ENCODE data around the gene AP3D1. TPM values are rescaled to one million over a fixed set of nuclear protein-coding genes. Genes with fewer than 3 reads are reported as not detected.

Gene AP3D1
- polyA plus RNA-seq, 2 donors: 50.8 to 64.5 TPM

DNA sequence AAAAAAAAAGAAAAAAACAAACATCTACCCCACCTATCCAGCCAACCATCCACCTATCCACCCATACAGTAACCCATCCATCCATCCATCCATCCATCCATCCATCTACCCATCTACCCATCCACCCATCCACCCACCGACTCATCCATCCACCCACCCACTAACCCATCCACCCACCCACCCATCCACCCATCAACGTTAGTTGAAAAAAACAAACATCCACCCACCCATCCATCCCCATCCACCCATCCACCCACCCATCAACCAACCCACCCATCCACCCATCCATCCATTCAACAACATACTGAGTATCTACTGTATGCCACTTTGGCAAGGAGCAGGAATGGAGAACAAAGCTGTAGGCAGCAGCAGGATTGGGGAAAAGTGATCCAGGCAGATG, 6.1 kb upstream of the AP3D1 start:
- 62 to 68% methylated on average over 2 of the region's 2 CpGs for WGBS, 2 donors
- H3K4me1 ChIP-seq (ENCODE audit: control insufficient read depth in 2 of 2, insufficient read depth in 2 of 2, low read length in 1 of 2): no peaks in the 10 kb centered on the region
- H3K9me3 ChIP-seq (ENCODE audit: control insufficient read depth in 2 of 2, insufficient read depth in 1 of 2, low read depth in 1 of 2, low read length in 1 of 2): no peaks in the 10 kb centered on the region
- H3K4me3 ChIP-seq (ENCODE audit: low read depth in 1 of 2, low read length in 2 of 2): no peak overlapping the region
- H3K36me3 ChIP-seq (ENCODE audit: control insufficient read depth in 2 of 2, insufficient read depth in 2 of 2, low read length in 1 of 2): no peaks in the 10 kb centered on the region
- no peak overlapping the region for H3K27ac ChIP-seq (ENCODE audit: low read depth in 2 of 2, low read length in 1 of 2)
- no peaks in the 10 kb centered on the region for H3K27me3 ChIP-seq (ENCODE audit: control insufficient read depth in 1 of 2, insufficient read depth in 2 of 2, low read length in 2 of 2)

DNA sequence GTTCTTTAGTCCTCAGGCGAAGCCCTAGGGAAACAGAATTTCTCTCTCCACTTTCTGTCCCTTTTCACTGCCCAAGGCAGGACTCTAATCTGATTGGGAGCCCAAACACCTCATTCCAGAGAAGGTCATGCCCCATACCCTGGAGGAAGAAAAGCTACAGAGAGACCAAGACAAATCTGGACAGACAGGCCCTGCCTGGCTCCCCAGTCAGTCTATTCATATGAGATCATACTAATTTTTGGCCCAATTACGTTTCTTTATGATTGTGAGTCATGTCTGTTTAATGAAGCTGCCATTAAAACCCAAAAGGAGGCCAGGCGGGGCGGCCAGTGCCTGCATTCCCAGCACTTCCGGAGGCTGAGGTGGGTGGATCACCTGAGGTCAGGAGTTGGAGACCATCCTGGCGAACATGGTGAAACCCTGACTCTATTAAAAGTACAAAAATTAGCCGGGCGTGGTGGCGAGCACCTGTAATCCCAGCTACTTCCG, 3.3 kb upstream of the AP3D1 start:
- Histone ChIP-seq H3K27ac (ENCODE audit: low read depth in 2 of 2, low read length in 1 of 2) (peak overlapping the region; percentile 77 to 87), H3K9me3 (ENCODE audit: control insufficient read depth in 2 of 2, insufficient read depth in 1 of 2, low read depth in 1 of 2, low read length in 1 of 2) (no peaks in the 10 kb centered on the region), H3K27me3 (ENCODE audit: control insufficient read depth in 1 of 2, insufficient read depth in 2 of 2, low read length in 2 of 2) (no peaks in the 10 kb centered on the region), H3K4me3 (ENCODE audit: low read depth in 1 of 2, low read length in 2 of 2) (no peak overlapping the region), H3K4me1 (ENCODE audit: control insufficient read depth in 2 of 2, insufficient read depth in 2 of 2, low read length in 1 of 2) (peaks cover 0 to 7% of the 10 kb centered on the region in 2 donors), H3K36me3 (ENCODE audit: control insufficient read depth in 2 of 2, insufficient read depth in 2 of 2, low read length in 1 of 2) (no peaks in the 10 kb centered on the region)
- WGBS, 2 donors: 54 to 64% methylated on average over 10 of the region's 10 CpGs

DNA sequence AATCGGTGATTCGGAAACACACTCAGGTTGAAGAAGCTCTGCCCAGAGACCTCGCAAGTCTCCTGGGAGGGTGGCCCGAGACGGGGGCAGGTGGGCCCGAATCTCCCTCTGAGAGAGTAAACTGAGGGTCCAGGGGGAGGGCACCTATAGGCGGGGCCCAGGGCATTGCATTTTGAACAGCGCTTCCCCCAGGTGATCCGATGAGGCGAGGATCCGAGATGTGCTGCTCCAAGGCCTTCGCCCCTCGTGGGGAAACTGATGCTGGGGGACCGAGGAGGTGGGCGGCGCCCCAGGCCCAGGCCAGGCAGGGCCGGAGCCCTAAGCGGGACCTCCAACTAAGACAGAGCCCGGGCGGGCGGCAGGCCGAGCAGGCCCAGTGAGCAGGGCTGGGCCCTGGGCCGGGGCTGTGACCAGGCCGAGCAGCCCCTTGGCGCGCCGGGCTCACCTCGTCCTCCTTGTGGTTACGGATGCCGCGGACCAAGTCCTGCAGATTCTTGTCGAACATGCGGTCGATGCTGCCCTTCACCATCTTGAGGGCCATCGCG, 500 bp downstream of the AP3D1 start:
- Histone ChIP-seq H3K9me3 (ENCODE audit: control insufficient read depth in 2 of 2, insufficient read depth in 1 of 2, low read depth in 1 of 2, low read length in 1 of 2) (no peaks in the 10 kb centered on the region), H3K27me3 (ENCODE audit: control insufficient read depth in 1 of 2, insufficient read depth in 2 of 2, low read length in 2 of 2) (no peaks in the 10 kb centered on the region), H3K27ac (ENCODE audit: low read depth in 2 of 2, low read length in 1 of 2) (peak overlapping the region; percentile 85 to 91), H3K4me3 (ENCODE audit: low read depth in 1 of 2, low read length in 2 of 2) (peak overlapping the region; percentile 88 to 90), H3K4me1 (ENCODE audit: control insufficient read depth in 2 of 2, insufficient read depth in 2 of 2, low read length in 1 of 2) (peaks cover 0 to 9% of the 10 kb centered on the region in 2 donors), H3K36me3 (ENCODE audit: control insufficient read depth in 2 of 2, insufficient read depth in 2 of 2, low read length in 1 of 2) (no peaks in the 10 kb centered on the region)
- 1% methylated on average over 33 to 36 of the region's 36 CpGs for WGBS, 2 donors

DNA sequence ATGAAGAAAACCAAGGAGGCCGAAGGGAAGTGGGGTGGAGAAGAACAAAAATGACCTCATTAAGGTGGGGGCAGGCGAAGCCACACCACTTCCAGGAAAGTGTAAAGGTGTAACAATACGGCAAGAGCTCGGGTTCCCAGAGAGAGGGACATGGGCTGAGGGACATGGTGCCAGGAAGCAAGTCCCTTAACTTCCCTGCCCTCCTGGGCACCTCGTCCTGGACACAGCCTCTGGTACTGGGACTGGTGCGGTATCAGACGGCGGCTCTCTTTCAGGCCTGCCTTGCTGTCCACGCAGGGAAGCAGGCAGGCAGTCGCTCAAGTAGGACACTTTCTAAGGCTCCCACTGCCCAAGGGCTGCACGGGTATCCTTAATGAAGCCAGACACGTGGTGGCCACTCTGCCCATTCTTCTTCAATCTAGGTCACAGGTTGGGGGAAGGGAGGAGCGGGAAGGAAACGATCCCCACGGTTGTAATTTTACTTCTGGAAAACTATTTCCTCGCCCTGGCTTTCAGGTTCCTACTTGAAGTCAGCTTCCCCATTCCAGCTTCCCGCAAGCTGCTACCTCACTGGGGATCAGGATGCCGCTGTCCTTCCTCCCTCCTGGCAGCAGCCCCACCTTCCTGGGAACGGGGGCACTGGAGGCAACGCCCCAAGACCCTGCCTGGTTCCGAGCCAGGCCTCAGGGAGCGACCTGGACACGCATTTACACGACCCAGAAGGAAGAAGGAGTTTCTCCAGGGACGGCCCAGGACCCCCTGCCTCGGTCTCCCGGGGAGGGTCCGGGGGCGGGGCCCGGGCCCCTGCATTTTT, 1.2 kb downstream of the AP3D1 start:
- Histone ChIP-seq H3K9me3 (ENCODE audit: control insufficient read depth in 2 of 2, insufficient read depth in 1 of 2, low read depth in 1 of 2, low read length in 1 of 2) (no peaks in the 10 kb centered on the region), H3K27me3 (ENCODE audit: control insufficient read depth in 1 of 2, insufficient read depth in 2 of 2, low read length in 2 of 2) (no peaks in the 10 kb centered on the region), H3K36me3 (ENCODE audit: control insufficient read depth in 2 of 2, insufficient read depth in 2 of 2, low read length in 1 of 2) (peaks cover 0 to 4% of the 10 kb centered on the region in 2 donors), H3K27ac (ENCODE audit: low read depth in 2 of 2, low read length in 1 of 2) (peak overlapping the region; percentile 85 to 91), H3K4me1 (ENCODE audit: control insufficient read depth in 2 of 2, insufficient read depth in 2 of 2, low read length in 1 of 2) (peaks cover 0 to 9% of the 10 kb centered on the region in 2 donors), H3K4me3 (ENCODE audit: low read depth in 1 of 2, low read length in 2 of 2) (peak overlapping the region; percentile 88 to 90)
- WGBS, 2 donors: 11 to 14% methylated on average over 30 of the region's 30 CpGs

DNA sequence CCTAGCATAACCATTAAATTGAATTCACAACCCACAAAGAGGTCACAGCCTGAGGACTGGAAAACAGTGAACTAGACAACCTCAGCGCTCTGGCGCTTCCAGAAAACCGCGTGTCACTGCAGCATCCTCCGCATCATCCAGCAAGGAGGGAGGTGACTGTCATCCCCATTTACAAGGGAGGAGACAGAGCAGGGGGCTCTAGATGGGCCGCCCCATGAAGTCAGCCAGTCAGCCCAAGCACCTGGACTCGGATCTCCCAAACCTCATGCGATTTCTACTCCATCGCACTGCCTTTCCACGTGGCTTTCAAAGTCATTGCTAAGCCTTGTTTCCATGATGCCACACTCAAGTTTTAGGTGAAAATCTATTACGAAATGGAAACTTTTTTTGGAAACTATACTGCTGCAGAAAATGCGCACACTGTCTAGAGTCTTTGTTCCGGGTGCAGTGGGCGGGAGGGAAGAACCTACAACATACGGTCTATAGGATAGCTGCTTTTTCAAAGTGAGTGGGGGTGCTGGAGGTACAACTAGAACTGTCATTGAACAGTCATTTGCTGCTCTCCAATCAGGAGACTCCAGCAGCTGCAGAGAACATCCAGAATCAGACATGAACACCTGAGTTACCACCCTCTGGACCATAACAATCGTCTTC, 2.8 kb downstream of the AP3D1 start:
- H3K36me3 ChIP-seq (ENCODE audit: control insufficient read depth in 2 of 2, insufficient read depth in 2 of 2, low read length in 1 of 2): peaks cover 0 to 7% of the 10 kb centered on the region in 2 donors
- peaks cover 0 to 12% of the 10 kb centered on the region in 2 donors for H3K4me1 ChIP-seq (ENCODE audit: control insufficient read depth in 2 of 2, insufficient read depth in 2 of 2, low read length in 1 of 2)
- H3K27me3 ChIP-seq (ENCODE audit: control insufficient read depth in 1 of 2, insufficient read depth in 2 of 2, low read length in 2 of 2): no peaks in the 10 kb centered on the region
- H3K9me3 ChIP-seq (ENCODE audit: control insufficient read depth in 2 of 2, insufficient read depth in 1 of 2, low read depth in 1 of 2, low read length in 1 of 2): no peaks in the 10 kb centered on the region
- no peak overlapping the region for H3K27ac ChIP-seq (ENCODE audit: low read depth in 2 of 2, low read length in 1 of 2)
- H3K4me3 ChIP-seq (ENCODE audit: low read depth in 1 of 2, low read length in 2 of 2): no peak overlapping the region
- 78 to 83% methylated on average over 16 of the region's 16 CpGs for WGBS, 2 donors

DNA sequence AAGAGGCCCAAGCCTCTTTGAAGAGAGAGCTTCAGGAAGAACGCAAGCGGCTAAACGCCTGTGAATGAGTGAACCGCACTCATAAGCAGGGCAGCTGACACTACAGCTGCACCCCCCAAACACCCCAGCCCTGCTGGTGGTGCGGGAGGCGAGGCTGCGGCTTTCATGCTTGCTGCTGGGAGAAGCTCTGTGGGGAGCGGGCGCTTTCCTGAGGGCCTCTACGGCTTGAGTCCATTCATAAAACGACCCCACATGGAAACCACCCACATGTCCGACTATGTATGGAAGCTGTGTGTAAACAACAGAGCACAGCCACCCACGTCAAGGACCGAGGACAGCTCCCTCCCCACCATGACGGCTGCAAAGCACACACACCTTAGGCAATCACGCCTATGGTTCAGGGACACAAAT, 5.5 kb downstream of the AP3D1 start:
- Histone ChIP-seq H3K4me1 (ENCODE audit: control insufficient read depth in 2 of 2, insufficient read depth in 2 of 2, low read length in 1 of 2) (peaks cover 0 to 12% of the 10 kb centered on the region in 2 donors), H3K36me3 (ENCODE audit: control insufficient read depth in 2 of 2, insufficient read depth in 2 of 2, low read length in 1 of 2) (peaks cover 0 to 7% of the 10 kb centered on the region in 2 donors), H3K27ac (ENCODE audit: low read depth in 2 of 2, low read length in 1 of 2) (no peak overlapping the region), H3K27me3 (ENCODE audit: control insufficient read depth in 1 of 2, insufficient read depth in 2 of 2, low read length in 2 of 2) (no peaks in the 10 kb centered on the region), H3K4me3 (ENCODE audit: low read depth in 1 of 2, low read length in 2 of 2) (no peak overlapping the region), H3K9me3 (ENCODE audit: control insufficient read depth in 2 of 2, insufficient read depth in 1 of 2, low read depth in 1 of 2, low read length in 1 of 2) (no peaks in the 10 kb centered on the region)
- 64 to 72% methylated on average over 16 of the region's 16 CpGs for WGBS, 2 donors

DNA sequence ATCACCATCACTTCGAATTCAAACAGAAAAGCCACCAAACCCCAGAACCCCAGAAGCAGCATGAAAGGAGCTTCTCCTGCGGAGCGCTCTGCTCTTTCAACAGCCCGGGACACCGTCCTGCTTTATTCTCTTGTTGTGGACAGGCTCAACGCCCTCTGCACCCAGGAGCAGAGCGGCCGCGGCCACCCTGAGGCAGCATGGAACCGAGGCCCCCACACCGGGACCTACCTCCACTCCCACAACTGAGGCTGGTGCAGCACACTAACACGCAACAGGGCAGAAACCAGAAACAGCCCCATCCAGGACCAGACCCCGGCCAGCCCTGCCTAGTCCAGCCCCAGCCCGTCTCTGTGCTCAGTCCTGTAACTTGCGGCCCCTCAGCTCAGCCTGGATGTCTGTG, 7.2 kb downstream of the AP3D1 start:
- no peak overlapping the region for H3K27ac ChIP-seq (ENCODE audit: low read depth in 2 of 2, low read length in 1 of 2)
- no peaks in the 10 kb centered on the region for H3K9me3 ChIP-seq (ENCODE audit: control insufficient read depth in 2 of 2, insufficient read depth in 1 of 2, low read depth in 1 of 2, low read length in 1 of 2)
- H3K4me3 ChIP-seq (ENCODE audit: low read depth in 1 of 2, low read length in 2 of 2): no peak overlapping the region
- H3K4me1 ChIP-seq (ENCODE audit: control insufficient read depth in 2 of 2, insufficient read depth in 2 of 2, low read length in 1 of 2): peaks cover 0 to 2% of the 10 kb centered on the region in 2 donors
- 94 to 96% methylated on average over 15 of the region's 15 CpGs for WGBS, 2 donors
- H3K36me3 ChIP-seq (ENCODE audit: control insufficient read depth in 2 of 2, insufficient read depth in 2 of 2, low read length in 1 of 2): peaks cover 0 to 16% of the 10 kb centered on the region in 2 donors
- no peaks in the 10 kb centered on the region for H3K27me3 ChIP-seq (ENCODE audit: control insufficient read depth in 1 of 2, insufficient read depth in 2 of 2, low read length in 2 of 2)

DNA sequence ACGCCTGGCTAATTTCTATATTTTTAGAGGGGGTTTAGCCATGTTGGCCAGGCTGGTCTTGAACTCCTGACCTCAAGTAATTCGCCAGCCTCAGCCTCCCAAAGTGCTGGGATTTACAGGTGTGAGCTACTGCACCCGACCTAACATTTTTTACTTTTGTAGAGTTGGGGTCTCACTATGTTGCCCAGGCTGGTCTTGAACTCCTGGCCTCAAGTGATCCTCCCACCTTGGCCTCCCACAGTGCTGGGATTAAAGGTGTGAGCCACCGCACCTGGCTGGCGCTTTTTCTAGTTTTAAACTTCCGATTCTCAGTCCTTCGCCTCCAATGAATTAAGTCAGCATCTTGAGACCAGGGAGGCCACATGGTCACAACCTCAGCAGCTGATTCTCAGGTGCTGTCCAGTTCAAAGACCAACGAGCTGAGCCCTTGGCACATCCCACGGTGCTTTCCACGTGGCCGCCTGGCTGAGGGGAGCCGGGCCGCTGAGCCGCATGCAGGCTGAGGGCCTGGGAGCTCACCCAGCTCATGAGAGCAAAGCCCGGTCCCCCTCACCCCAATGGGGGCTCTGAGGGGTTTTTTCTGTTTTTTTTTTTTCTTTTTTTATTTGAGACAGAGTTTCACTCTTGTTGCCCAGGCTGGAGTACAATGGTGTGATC, 9.1 kb downstream of the AP3D1 start:
- no peak overlapping the region for H3K4me3 ChIP-seq (ENCODE audit: low read depth in 1 of 2, low read length in 2 of 2)
- no peak overlapping the region for H3K27ac ChIP-seq (ENCODE audit: low read depth in 2 of 2, low read length in 1 of 2)
- peaks cover 11 to 29% of the 10 kb centered on the region in 2 donors for H3K36me3 ChIP-seq (ENCODE audit: control insufficient read depth in 2 of 2, insufficient read depth in 2 of 2, low read length in 1 of 2)
- WGBS, 2 donors: 93 to 95% methylated on average over 15 of the region's 15 CpGs
- no peaks in the 10 kb centered on the region for H3K27me3 ChIP-seq (ENCODE audit: control insufficient read depth in 1 of 2, insufficient read depth in 2 of 2, low read length in 2 of 2)
- no peaks in the 10 kb centered on the region for H3K9me3 ChIP-seq (ENCODE audit: control insufficient read depth in 2 of 2, insufficient read depth in 1 of 2, low read depth in 1 of 2, low read length in 1 of 2)
- peaks cover 0 to 2% of the 10 kb centered on the region in 2 donors for H3K4me1 ChIP-seq (ENCODE audit: control insufficient read depth in 2 of 2, insufficient read depth in 2 of 2, low read length in 1 of 2)

DNA sequence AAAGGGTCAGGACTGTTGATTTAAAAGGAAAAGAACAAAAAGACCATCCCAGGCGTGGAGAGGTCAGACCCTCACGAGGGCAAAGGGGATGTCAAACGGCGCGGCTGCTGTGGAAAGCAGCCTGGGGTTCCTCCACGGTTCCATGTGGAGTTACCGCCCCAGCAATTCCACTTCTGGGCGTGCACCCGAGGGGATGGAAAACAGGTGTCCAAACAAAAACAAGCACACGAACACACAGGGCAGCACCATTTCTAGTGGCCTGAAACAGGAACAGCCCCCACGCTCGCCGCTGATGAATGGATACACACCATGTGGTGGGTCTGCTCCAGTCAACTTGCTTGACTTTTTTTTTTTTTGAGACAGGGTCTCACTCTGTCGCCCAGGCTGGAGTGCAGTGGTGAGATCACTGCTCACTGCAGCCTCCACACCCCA, 11.2 kb downstream of the AP3D1 start:
- Histone ChIP-seq H3K27me3 (ENCODE audit: control insufficient read depth in 1 of 2, insufficient read depth in 2 of 2, low read length in 2 of 2) (no peaks in the 10 kb centered on the region), H3K9me3 (ENCODE audit: control insufficient read depth in 2 of 2, insufficient read depth in 1 of 2, low read depth in 1 of 2, low read length in 1 of 2) (no peaks in the 10 kb centered on the region), H3K4me3 (ENCODE audit: low read depth in 1 of 2, low read length in 2 of 2) (no peak overlapping the region), H3K36me3 (ENCODE audit: control insufficient read depth in 2 of 2, insufficient read depth in 2 of 2, low read length in 1 of 2) (peaks cover 22 to 43% of the 10 kb centered on the region in 2 donors), H3K4me1 (ENCODE audit: control insufficient read depth in 2 of 2, insufficient read depth in 2 of 2, low read length in 1 of 2) (peaks cover 0 to 2% of the 10 kb centered on the region in 2 donors), H3K27ac (ENCODE audit: low read depth in 2 of 2, low read length in 1 of 2) (no peak overlapping the region)
- 86 to 87% methylated on average over 14 of the region's 14 CpGs for WGBS, 2 donors
